SK-N-SH treated with all-trans-retinoic acid at 6 μM for 48 hours (cell line): ENCODE data around the gene ATG2B.

Source experiments
- ATAC-seq: fragments of 200-7000 bp; cut with Tn5 transposase; 3 replicates; pipeline ENCODE4 v1.9.1; 2020; ENCODE audit warnings: mild to moderate bottlenecking, moderate library complexity
- ARNTL ChIP-seq: fragments of 450-650 bp; formaldehyde crosslinking; IDR thresholded peaks from 2 replicates; pipeline ENCODE4 v1.5.0; 2020; ENCODE audit warnings: low read depth, mild to moderate bottlenecking, moderate library complexity, borderline replicate concordance
- BACH2 ChIP-seq: fragments of 250-450 bp; sonication (Bioruptor Pico); IDR thresholded peaks from 2 replicates; pipeline ENCODE4 v1.9.0; 2021; ENCODE audit warnings: mild to moderate bottlenecking, borderline replicate concordance
- CREB5 ChIP-seq: fragments of 250-450 bp; sonication (Bioruptor Pico); IDR thresholded peaks from 2 replicates; pipeline ENCODE4 v1.5.1; 2020; ENCODE audit warnings: low read depth, mild to moderate bottlenecking, moderate library complexity
- CSDC2 ChIP-seq: fragments of 250-450 bp; sonication (Bioruptor Pico); IDR thresholded peaks from 2 replicates; pipeline ENCODE4 v1.5.0; 2020; ENCODE audit warnings: mild to moderate bottlenecking, moderate library complexity
- ESRRG ChIP-seq: fragments of 250-450 bp; sonication (Bioruptor Pico); IDR thresholded peaks from 2 replicates; pipeline ENCODE4 v1.6.1; 2021; ENCODE audit warnings: mild to moderate bottlenecking
- GLIS3 ChIP-seq: fragments of 250-450 bp; sonication (Bioruptor Pico); IDR thresholded peaks from 2 replicates; pipeline ENCODE4 v1.5.0; 2020; ENCODE audit warnings: mild to moderate bottlenecking, moderate library complexity
- OSR1 ChIP-seq: fragments of 250-450 bp; sonication (Bioruptor Pico); IDR thresholded peaks from 2 replicates; pipeline ENCODE4 v1.8.0; 2022; ENCODE audit warnings: moderate library complexity, mild to moderate bottlenecking, inconsistent platforms
- POU6F1 ChIP-seq: fragments of 250-450 bp; sonication (Bioruptor Pico); IDR thresholded peaks from 2 replicates; pipeline ENCODE4 v1.8.0; 2021; ENCODE audit warnings: low read depth, mild to moderate bottlenecking, moderate library complexity, borderline replicate concordance
- PPARA ChIP-seq: fragments of 250-450 bp; sonication (Bioruptor Pico); IDR thresholded peaks from 2 replicates; pipeline ENCODE4 v1.5.0; 2020; ENCODE audit warnings: mild to moderate bottlenecking, borderline replicate concordance
- RARB ChIP-seq: fragments of 250-450 bp; sonication (Bioruptor Pico); IDR thresholded peaks from 2 replicates; pipeline ENCODE4 v1.8.0; 2021; ENCODE audit warnings: mild to moderate bottlenecking, moderate library complexity
- SNAI2 ChIP-seq: fragments of 250-450 bp; sonication (Bioruptor Pico); IDR thresholded peaks from 2 replicates; pipeline ENCODE4 v1.5.0; 2020; ENCODE audit warnings: mild to moderate bottlenecking, moderate library complexity
- TOX ChIP-seq: fragments of 250-450 bp; sonication (Bioruptor Pico); IDR thresholded peaks from 2 replicates; pipeline ENCODE4 v1.8.0; 2021; ENCODE audit warnings: mild to moderate bottlenecking, moderate library complexity, borderline replicate concordance
- ZC3H10 ChIP-seq: fragments of 250-450 bp; sonication (Bioruptor Pico); IDR thresholded peaks from 2 replicates; pipeline ENCODE4 v1.5.1; 2021; ENCODE audit warnings: mild to moderate bottlenecking, moderate library complexity
- ZFP3 ChIP-seq: fragments of 250-450 bp; sonication (Bioruptor Pico); IDR thresholded peaks from 2 replicates; pipeline ENCODE4 v1.5.0; 2020; ENCODE audit warnings: mild to moderate bottlenecking, moderate library complexity
- ZFP30 ChIP-seq: fragments of 450-650 bp; formaldehyde crosslinking; IDR thresholded peaks from 2 replicates; pipeline ENCODE4 v1.5.0; 2022; ENCODE audit warnings: mild to moderate bottlenecking, moderate library complexity
- ZNF70 ChIP-seq: fragments of 450-650 bp; formaldehyde crosslinking; IDR thresholded peaks from 2 replicates; pipeline ENCODE4 v1.5.0; 2020; ENCODE audit warnings: mild to moderate bottlenecking, moderate library complexity
- TF ChIP-seq, protein P1 (sequence below): fragments of 250-450 bp; sonication (Bioruptor Pico); IDR thresholded peaks from 2 replicates; pipeline ENCODE4 v1.5.0; 2020; ENCODE audit warnings: mild to moderate bottlenecking, moderate library complexity

Gene ATG2B

GRCh38 chr14:96240641-96241040, 122.5 kb downstream of the ATG2B start:
- TF ChIP-seq ZC3H10 (CRISPR knock-in tag) (no peak), OSR1 (CRISPR knock-in tag) (no peak), CREB5 (CRISPR knock-in tag) (no peak), ARNTL (CRISPR knock-in tag) (no peak), ZNF70 (no peak), ESRRG (CRISPR knock-in tag) (no peak), BACH2 (no peak), RARB (CRISPR knock-in tag) (no peak), CSDC2 (CRISPR knock-in tag) (no peak), ZFP30 (CRISPR knock-in tag) (no peak)

DNA sequence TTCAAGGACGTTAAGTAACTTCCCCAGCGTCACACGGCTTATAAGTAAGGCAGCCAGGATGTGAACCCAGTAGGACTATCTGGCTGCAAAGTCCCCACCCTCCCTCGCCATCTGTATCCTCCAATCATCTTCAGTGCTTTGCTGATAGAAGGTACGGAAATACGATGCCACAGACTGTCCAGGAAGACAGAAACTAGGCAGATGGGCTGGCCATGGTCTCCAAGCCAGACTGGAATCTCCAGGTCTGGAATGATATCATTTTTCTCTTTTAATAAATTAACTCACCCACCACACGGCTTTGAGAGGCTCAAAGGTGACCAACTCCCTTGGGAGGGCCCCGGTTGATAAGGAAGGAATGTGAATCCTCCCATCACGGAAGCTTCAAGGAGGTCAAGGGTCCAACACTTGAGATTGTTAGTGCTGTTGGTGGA, 123.4 kb downstream of the ATG2B start:
- TF ChIP-seq OSR1 (CRISPR knock-in tag) (no peak), ZFP3 (no peak), PPARA (CRISPR knock-in tag) (no peak), RARB (CRISPR knock-in tag) (no peak), TOX (CRISPR knock-in tag) (no peak), ZNF70 (no peak), ARNTL (CRISPR knock-in tag) (no peak), GLIS3 (CRISPR knock-in tag) (no peak), SNAI2 (CRISPR knock-in tag) (no peak), POU6F1 (CRISPR knock-in tag) (no peak)
- TF ChIP-seq, protein P1, sequence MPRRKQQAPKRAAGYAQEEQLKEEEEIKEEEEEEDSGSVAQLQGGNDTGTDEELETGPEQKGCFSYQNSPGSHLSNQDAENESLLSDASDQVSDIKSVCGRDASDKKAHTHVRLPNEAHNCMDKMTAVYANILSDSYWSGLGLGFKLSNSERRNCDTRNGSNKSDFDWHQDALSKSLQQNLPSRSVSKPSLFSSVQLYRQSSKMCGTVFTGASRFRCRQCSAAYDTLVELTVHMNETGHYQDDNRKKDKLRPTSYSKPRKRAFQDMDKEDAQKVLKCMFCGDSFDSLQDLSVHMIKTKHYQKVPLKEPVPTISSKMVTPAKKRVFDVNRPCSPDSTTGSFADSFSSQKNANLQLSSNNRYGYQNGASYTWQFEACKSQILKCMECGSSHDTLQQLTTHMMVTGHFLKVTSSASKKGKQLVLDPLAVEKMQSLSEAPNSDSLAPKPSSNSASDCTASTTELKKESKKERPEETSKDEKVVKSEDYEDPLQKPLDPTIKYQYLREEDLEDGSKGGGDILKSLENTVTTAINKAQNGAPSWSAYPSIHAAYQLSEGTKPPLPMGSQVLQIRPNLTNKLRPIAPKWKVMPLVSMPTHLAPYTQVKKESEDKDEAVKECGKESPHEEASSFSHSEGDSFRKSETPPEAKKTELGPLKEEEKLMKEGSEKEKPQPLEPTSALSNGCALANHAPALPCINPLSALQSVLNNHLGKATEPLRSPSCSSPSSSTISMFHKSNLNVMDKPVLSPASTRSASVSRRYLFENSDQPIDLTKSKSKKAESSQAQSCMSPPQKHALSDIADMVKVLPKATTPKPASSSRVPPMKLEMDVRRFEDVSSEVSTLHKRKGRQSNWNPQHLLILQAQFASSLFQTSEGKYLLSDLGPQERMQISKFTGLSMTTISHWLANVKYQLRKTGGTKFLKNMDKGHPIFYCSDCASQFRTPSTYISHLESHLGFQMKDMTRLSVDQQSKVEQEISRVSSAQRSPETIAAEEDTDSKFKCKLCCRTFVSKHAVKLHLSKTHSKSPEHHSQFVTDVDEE (CRISPR knock-in tag): no peak
- no peak for ATAC-seq

More at GRCh38 chr14:96240641-96241040, 122.5 kb downstream of the ATG2B start:
- ATAC-seq: no peak

GRCh38 chr14:96238676-96239265, 124.4 kb downstream of the ATG2B start:
- no peak for ATAC-seq

More at GRCh38 chr14:96238676-96239265, 124.4 kb downstream of the ATG2B start:
- TF ChIP-seq RARB (CRISPR knock-in tag) (no peak), BACH2 (no peak), GLIS3 (CRISPR knock-in tag) (no peak), CREB5 (CRISPR knock-in tag) (no peak), ZC3H10 (CRISPR knock-in tag) (no peak)
- TF ChIP-seq, protein P1 (CRISPR knock-in tag): no peak
